Measurements from ENCODE around the gene C4orf36.

The C4orf36 gene

DNA sequence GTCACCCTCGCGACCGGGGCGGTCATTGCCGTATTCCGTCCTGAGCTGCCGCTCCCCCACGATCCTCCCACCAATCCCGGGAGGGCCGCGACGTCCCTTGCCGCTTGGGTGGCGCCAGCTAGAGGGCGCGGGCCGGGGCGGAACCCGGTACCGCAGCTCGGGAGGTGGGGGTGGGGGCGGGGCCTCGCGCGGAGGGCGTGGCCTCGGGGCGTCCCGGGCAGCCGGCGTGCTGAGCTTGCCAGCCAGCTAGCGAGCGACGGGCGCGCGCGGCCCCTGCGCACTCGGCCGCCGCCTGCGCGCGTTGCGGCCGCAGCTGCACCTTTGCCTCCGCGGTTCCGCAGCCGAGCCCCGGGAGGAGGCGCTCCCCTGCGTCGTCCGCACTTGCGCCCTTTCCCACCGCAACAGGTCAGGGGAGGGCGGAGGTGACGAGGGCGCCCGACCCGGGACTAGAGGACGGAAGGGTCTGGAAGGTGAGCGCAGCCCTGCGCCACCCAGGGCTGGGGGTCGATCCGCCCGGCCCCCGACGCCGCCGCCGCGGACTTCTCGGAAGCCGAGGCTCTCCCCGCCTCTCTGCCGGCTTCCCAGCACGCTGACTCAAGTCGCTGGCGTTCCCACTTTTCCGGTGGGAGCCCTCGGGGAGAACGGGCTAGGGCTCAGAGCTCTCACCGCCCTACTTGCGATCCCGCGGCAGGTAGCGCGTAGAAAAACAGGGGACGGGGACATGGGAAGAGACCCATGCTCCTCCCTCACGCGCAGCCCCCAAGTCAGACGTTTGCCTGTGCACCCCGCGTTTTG, 42.7 kb upstream of the C4orf36 start, which contains the start of gene AFF1:
TSS of gene AFF1 (plus strand) at position 241 of the 795 bp plus-strand sequence. CDS start 13,523 bp downstream, outside the sequence.
- TF ChIP-seq, protein P1, sequence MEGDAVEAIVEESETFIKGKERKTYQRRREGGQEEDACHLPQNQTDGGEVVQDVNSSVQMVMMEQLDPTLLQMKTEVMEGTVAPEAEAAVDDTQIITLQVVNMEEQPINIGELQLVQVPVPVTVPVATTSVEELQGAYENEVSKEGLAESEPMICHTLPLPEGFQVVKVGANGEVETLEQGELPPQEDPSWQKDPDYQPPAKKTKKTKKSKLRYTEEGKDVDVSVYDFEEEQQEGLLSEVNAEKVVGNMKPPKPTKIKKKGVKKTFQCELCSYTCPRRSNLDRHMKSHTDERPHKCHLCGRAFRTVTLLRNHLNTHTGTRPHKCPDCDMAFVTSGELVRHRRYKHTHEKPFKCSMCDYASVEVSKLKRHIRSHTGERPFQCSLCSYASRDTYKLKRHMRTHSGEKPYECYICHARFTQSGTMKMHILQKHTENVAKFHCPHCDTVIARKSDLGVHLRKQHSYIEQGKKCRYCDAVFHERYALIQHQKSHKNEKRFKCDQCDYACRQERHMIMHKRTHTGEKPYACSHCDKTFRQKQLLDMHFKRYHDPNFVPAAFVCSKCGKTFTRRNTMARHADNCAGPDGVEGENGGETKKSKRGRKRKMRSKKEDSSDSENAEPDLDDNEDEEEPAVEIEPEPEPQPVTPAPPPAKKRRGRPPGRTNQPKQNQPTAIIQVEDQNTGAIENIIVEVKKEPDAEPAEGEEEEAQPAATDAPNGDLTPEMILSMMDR (IDR thresholded peaks at IDR 0.05), result peak; percentile 43
- Histone ChIP-seq H3K27ac (peak within 1 kb of the TSS; percentile 91 to 98), H3K4me3 (peak within 1 kb of the TSS; percentile 98)
- DNase-seq (ENCODE audit: low spot score), result peak; percentile 97

- peak overlapping the region; percentile 91 to 98 for H3K27ac ChIP-seq
- H3K4me3 ChIP-seq, result peak overlapping the region; percentile 98
- no peak for DNase-seq (ENCODE audit: low spot score)
- TF ChIP-seq, protein P1 (IDR thresholded peaks at IDR 0.05), result no peak
Observed at GRCh38 chr4:86934147-86934770, 42.0 kb upstream of the C4orf36 start.

DNA sequence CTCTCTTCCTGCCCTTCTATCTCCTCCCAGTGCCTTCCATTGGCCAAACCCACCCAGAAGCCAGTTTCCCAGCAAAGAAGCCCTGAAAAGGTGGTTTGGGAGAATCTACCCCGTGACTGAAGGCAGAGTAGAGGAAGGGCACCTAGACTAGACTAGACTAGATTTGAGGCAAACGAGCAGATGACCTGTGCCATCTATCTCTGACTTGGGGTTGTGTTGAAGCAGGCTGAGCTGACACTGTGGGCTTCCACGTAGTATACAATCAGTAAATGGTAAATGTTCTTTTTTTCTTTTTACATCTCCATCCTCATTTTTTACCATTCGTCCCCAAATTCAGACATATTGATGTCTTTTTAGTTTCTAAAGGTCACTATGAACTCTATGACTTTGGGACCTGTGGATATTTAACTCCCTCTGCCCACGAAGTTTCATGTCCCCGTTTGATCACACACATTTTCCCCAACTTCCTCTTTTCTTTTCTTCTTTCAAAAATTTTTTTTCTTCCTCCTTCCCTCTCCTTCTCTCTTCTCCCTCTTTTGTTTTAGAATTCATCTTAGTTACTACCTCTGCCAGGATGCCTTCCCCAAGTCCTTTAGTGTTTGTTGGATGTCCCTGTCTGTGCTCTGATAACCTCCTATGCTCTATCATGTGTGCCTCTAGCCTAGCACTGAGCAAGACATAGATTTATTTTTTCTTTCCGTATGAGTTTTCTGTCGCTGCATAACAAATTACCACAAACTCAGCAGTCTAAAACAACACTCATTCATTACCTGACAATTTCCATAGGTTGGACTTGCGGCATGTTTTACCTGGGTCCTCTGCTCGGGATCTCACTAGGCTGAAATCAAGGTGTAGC, 36.4 kb upstream of the C4orf36 start:
- TF ChIP-seq, protein P1 (IDR thresholded peaks at IDR 0.05), result no peak
- Histone ChIP-seq H3K4me3 (no peak overlapping the region), H3K27ac (peak overlapping the region in 1 of 2 donors; percentile 72)
- no peak for DNase-seq (ENCODE audit: low spot score)

DNA sequence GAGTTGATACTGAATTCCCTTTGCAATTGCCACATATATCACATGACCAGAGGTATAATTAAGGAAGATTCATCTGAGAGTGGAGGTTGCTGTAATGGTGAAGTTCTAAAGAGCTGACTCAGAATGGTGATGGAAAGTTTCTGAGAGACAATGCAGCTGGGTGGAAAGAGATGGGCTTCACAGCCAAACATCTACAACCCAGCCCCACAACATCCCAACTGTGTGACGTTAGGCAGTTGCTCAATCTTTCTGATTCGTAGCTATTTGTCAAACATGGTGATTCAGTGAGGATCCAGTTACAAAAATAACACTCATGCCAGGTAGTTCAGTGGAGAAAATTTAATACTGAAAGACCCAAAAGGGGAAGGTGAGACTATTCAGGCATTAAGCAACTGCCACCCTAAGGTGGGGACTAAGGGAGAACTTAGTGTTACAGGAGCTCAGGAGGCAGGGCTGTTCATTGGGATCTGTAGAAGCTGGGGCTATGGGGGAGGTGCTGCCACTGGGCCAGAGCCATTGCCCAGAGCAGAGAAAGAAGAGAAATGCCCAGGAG, 35.7 kb upstream of the C4orf36 start:
- peak overlapping the region in 1 of 2 donors; percentile 72 for H3K27ac ChIP-seq
- no peak for DNase-seq (ENCODE audit: low spot score)
- TF ChIP-seq, protein P1 (IDR thresholded peaks at IDR 0.05), result no peak
- no peak overlapping the region for H3K4me3 ChIP-seq

- DNase-seq (ENCODE audit: low spot score), result no peak
- TF ChIP-seq, protein P1 (IDR thresholded peaks at IDR 0.05), result no peak
- no peak overlapping the region for H3K27ac ChIP-seq
- H3K4me3 ChIP-seq, result no peak overlapping the region
Observed at GRCh38 chr4:86926435-86927086, 34.3 kb upstream of the C4orf36 start.

DNA sequence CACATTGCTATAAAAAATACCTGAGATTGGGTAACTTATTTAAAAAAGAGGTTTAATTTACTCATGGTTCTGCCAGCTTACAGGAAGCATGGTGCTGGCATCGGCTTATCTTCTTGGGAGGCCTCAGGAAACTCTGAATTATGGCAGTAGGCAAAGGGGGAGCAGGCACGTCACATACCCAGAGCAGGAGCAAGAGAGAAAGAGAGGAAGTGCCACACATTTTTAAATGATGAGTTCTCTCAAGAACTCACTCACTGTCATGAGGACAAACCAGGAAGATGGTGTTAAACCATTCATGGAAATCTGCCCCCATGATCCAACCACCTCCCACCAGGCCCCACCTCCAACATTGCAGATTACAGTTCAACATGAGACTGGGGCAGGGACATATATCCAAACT, 32.6 kb upstream of the C4orf36 start:
- Histone ChIP-seq H3K27ac (peak overlapping the region in 1 of 2 donors; percentile 29), H3K4me3 (no peak overlapping the region)
- TF ChIP-seq, protein P1 (IDR thresholded peaks at IDR 0.05), result no peak
- DNase-seq (ENCODE audit: low spot score), result no peak
